Gastroesophageal sphincter (tissue), 4 donors: ENCODE results near the gene NSMF. TPM values are rescaled to one million over a fixed set of nuclear protein-coding genes. Genes with fewer than 3 reads are reported as not detected.

Source experiments
- ATAC-seq: fragments of 150-250 bp; one replicate; pipeline ENCODE4 v1.9.1; 2016; ENCODE audit warnings: mild to moderate bottlenecking, moderate library complexity
- H3K27ac ChIP-seq, 4 donors: fragments of 200-600 bp; sonication (generic) in 3 of 4; 1 replicate in 3 of 4; 2 replicates in 1 of 4; pipeline ENCODE4 v1.5.1; 2016 to 2019
- H3K27me3 ChIP-seq: fragments of 200-600 bp; sonication (generic); one replicate; pipeline ENCODE4 v1.5.1; 2019
- H3K36me3 ChIP-seq, 2 donors: fragments of 200-600 bp; sonication (generic); one replicate each; pipeline ENCODE4 v1.5.1; 2019; ENCODE audit warnings: control low read depth in 1 of 2
- H3K4me1 ChIP-seq, 3 donors: fragments of 200-600 bp; sonication (generic); 1 replicate in 2 of 3; 2 replicates in 1 of 3; pipeline ENCODE4 v1.5.1; 2016 to 2019; ENCODE audit warnings: control low read depth in 2 of 3
- H3K4me3 ChIP-seq, 2 donors: fragments of 200-600 bp; sonication (generic); one replicate each; pipeline ENCODE4 v1.5.1; 2019; ENCODE audit warnings: mild to moderate bottlenecking in 1 of 2, moderate library complexity in 1 of 2
- H3K9me3 ChIP-seq, 3 donors: fragments of 200-600 bp; sonication (generic); one replicate each; pipeline ENCODE4 v1.5.1; 2017 to 2019; ENCODE audit warnings: control low read depth in 2 of 3
- EP300 ChIP-seq: sonication (generic); formaldehyde crosslinking; IDR thresholded peaks from one replicate; pipeline ENCODE4 v1.6.1; 2017; ENCODE audit warnings: antibody characterized with exemption, mild to moderate bottlenecking
- POLR2A ChIP-seq, 2 donors: fragments of 450-650 bp; IDR thresholded peaks; one replicate each; pipeline ENCODE4 v1.6.1; 2017; ENCODE audit warnings: antibody characterized with exemption in 2 of 2, mild to moderate bottlenecking in 2 of 2, moderate library complexity in 1 of 2
- POLR2AphosphoS5 ChIP-seq: sonication (generic); formaldehyde crosslinking; IDR thresholded peaks from one replicate; pipeline ENCODE4 v1.6.1; 2017; ENCODE audit warnings: antibody characterized with exemption
- WGBS, 2 donors: methylation state at CpG; one replicate each; pipeline ENCODE4 v1.1.5; 2018; ENCODE audit warnings: low coverage in 1 of 2; 5-methylcytosine and 5-hydroxymethylcytosine counted together
- total RNA-seq, 4 donors: library from RNA; depleted of rRNA; stranded (reverse); fragments of >200 nt; gene quantifications; one replicate each; pipeline ENCODE4 v1.1.0, GENCODE V29; 2016
- TF ChIP-seq, protein P1 (sequence below), 4 experiments: fragments of 200-600 bp in 2 of 4; fragments of 450-650 bp in 2 of 4; sonication (generic) in 1 of 4; IDR thresholded peaks; one replicate each; pipeline ENCODE4 v1.5.1; 2017 to 2019; ENCODE audit warnings: antibody characterized with exemption in 4 of 4, mild to moderate bottlenecking in 2 of 4, moderate library complexity in 2 of 4

The NSMF gene
- total RNA-seq, 4 donors from 2014 or later: 38.1 to 63.5 (median 49.1) TPM

DNA sequence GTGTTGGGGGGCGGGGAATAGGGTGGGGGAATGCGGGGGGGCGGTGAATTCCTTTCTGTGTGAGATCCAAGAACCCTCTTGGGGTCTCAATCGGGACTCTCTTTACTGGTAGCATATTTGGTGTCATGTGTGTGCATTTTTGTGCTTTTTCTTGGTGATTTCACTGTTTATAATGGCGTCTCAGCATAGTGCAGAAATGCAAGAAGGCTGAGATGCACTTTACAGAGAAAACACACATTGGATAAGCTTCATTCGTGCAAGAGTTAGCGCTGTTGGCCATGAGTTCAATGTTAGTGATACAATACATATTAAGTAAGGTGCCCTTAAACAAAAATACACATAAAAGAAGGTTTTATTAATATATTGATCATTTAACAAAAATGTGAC, 17.2 kb downstream of the NSMF start:
- H3K9me3 ChIP-seq: no peaks in the 10 kb centered on the region
- H3K27me3 ChIP-seq: peaks cover 75% of the 10 kb centered on the region
- peak overlapping the region in 1 of 2 donors; percentile 46 for H3K4me3 ChIP-seq
- whole genome bisulfite sequencing, 2 donors: 22 to 41% methylated on average over 3 to 6 of the region's 7 CpGs
- no peaks in the 10 kb centered on the region for H3K36me3 ChIP-seq
- H3K27ac ChIP-seq: no peak overlapping the region
- peaks cover 0 to 22% (median 7%) of the 10 kb centered on the region in 3 donors for H3K4me1 ChIP-seq
- TF ChIP-seq POLR2AphosphoS5 (no peak), EP300 (no peak), POLR2A (IDR thresholded peaks at IDR 0.05) (no peak)
- TF ChIP-seq, protein P1, sequence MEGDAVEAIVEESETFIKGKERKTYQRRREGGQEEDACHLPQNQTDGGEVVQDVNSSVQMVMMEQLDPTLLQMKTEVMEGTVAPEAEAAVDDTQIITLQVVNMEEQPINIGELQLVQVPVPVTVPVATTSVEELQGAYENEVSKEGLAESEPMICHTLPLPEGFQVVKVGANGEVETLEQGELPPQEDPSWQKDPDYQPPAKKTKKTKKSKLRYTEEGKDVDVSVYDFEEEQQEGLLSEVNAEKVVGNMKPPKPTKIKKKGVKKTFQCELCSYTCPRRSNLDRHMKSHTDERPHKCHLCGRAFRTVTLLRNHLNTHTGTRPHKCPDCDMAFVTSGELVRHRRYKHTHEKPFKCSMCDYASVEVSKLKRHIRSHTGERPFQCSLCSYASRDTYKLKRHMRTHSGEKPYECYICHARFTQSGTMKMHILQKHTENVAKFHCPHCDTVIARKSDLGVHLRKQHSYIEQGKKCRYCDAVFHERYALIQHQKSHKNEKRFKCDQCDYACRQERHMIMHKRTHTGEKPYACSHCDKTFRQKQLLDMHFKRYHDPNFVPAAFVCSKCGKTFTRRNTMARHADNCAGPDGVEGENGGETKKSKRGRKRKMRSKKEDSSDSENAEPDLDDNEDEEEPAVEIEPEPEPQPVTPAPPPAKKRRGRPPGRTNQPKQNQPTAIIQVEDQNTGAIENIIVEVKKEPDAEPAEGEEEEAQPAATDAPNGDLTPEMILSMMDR (IDR thresholded peaks at IDR 0.05): no peak
- no peak for ATAC-seq

DNA sequence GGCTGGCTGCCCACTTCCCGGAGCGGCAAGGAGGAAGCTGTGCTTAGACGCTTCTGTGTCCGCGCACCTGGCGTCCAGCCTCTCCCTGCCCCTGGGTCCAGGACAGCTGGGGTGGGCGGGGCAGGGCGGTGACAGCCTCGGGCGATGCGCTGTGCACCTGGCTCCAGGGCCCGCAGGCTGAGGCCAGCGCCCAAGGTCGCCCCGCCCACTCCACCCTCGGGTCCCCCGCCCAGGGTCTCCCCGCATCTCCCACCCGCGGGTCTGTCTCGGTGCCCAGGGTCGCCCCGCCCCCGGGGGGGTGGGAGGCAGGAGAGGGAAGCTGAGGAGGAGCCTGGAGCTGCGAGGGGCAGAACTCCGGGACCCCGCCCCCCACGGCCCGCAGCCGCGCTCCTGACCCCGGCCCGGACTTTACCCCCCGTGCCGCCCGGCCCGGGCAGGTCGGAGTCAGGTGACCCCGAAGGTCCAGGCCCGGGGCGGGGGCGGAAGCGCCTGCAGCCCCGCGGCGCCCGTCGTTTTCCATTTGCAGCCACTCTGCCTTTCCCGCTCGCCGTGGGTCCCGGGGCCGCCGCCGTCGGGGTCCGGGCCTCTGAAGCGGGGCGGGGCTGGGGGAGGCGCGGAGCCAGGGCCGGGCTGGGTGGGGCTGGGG, 17.7 kb downstream of the NSMF start, which contains the start of gene ENTPD8:
TSS of gene ENTPD8 (minus strand) at position 69 of the 646 bp plus-strand sequence. CDS start 3,072 bp downstream, outside the sequence.
- no peak within 1 kb of the TSS for H3K27ac ChIP-seq
- no peaks in the 10 kb centered on the region for H3K36me3 ChIP-seq
- no peak for ATAC-seq
- no CpG with 5 or more reads among the region's 62 CpGs for WGBS, 2 donors
- peaks cover 80% of the 10 kb centered on the region for H3K27me3 ChIP-seq
- H3K9me3 ChIP-seq: no peaks in the 10 kb centered on the region
- H3K4me1 ChIP-seq: peaks cover 0 to 23% (median 7%) of the 10 kb centered on the region in 3 donors
- H3K4me3 ChIP-seq: peak within 1 kb of the TSS in 1 of 2 donors; percentile 46
- TF ChIP-seq, protein P1 (IDR thresholded peaks at IDR 0.05): no peak

DNA sequence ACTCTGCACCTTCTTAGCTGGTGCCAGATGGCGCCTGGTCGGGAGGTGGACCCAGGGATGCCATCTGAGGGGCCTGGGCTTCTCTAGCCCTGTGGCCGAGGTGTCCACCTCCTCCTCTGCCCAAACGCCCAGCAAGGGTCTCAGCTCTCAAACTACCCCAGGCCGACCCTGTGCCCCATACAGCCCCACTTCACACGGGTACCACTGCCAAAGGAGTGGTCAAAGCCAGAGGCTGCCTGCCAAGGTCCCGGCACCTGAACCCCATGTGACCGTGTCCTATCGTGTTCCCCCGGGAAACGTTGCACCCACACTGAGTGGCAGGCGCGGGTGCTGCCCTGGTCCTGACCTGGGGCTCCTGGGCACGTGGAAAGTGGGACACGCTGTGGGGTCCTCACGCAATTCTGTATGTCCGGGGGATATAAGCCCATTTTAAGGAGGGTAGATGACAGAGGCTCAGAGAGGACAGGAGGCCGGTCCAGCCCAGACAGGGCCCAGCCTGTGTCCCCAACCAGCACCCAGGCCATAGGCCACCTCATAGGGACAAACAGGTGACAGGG, 19.9 kb downstream of the NSMF start:
- H3K4me3 ChIP-seq: no peak overlapping the region
- 80% methylated on average over 1 of the region's 18 CpGs; no CpG with 5 or more reads in 1 of the 2 donors for WGBS, 2 donors
- H3K36me3 ChIP-seq: no peaks in the 10 kb centered on the region
- peaks cover 0 to 19% (median 7%) of the 10 kb centered on the region in 3 donors for H3K4me1 ChIP-seq
- peaks cover 77% of the 10 kb centered on the region for H3K27me3 ChIP-seq
- H3K27ac ChIP-seq: no peak overlapping the region
- no peak for TF ChIP-seq EP300
- TF ChIP-seq POLR2AphosphoS5: no peak
- TF ChIP-seq POLR2A (IDR thresholded peaks at IDR 0.05): no peak
- TF ChIP-seq, protein P1 (IDR thresholded peaks at IDR 0.05): no peak
- ATAC-seq: no peak
- no peaks in the 10 kb centered on the region for H3K9me3 ChIP-seq

DNA sequence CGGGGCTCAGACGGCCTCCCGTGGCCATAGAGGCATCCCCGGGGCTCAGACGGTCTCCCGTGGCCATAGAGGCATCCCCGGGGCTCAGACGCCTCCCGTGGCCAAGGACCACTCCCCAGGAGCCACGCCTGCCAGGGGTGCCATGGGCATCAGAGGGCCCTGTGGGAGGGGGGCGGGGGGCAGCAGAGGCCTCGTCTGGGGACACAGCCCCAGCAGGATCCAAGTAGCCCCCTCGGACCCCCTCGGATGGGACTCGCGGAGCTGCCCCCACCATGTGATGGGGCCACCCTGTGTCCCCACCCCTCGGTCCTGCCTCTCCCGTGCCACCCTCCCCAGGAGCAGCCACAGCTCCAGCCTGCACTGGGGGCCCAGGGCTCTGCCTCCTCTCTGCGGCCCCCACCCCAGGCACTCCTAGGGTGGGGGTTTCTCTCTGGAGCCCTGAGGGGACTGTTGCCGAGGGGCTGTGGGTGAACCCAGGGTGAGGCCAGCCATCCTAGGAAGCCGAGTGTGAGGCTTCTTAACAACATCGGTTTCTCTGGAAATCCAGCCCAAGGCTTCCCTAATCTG, 20.5 kb downstream of the NSMF start:
- Histone ChIP-seq H3K9me3 (no peaks in the 10 kb centered on the region), H3K36me3 (no peaks in the 10 kb centered on the region), H3K4me3 (no peak overlapping the region), H3K27me3 (peaks cover 71% of the 10 kb centered on the region), H3K27ac (no peak overlapping the region), H3K4me1 (peaks cover 0 to 19% (median 7%) of the 10 kb centered on the region in 3 donors)
- no peak for ATAC-seq
- TF ChIP-seq POLR2A (IDR thresholded peaks at IDR 0.05): no peak
- TF ChIP-seq, protein P1 (IDR thresholded peaks at IDR 0.05): no peak
- no peak for TF ChIP-seq EP300
- no peak for TF ChIP-seq POLR2AphosphoS5
- WGBS, 2 donors: 83% methylated on average over 4 of the region's 22 CpGs; no CpG with 5 or more reads in 1 of the 2 donors
